GM12878 (cell line): ENCODE data around the gene ZGLP1. TPM values are rescaled to one million over a fixed set of nuclear protein-coding genes. Genes with fewer than 3 reads are reported as not detected.

ENCODE experiments used
- BMI1 ChIP-seq: fragments of 450-650 bp; IDR thresholded peaks from 2 replicates; pipeline ENCODE4 v1.6.1; 2016; ENCODE audit warnings: mild to moderate bottlenecking, moderate library complexity, borderline replicate concordance
- SMARCA5 ChIP-seq: fragments of 450-650 bp; IDR thresholded peaks from 2 replicates; pipeline ENCODE4 v1.6.1; 2017; ENCODE audit warnings: mild to moderate bottlenecking
- SMC3 ChIP-seq: IDR thresholded peaks from 2 replicates; pipeline ENCODE4 v1.6.1; 2011; ENCODE audit warnings: low read length, improper control_type of control experiment, borderline replicate concordance
- STAT3 ChIP-seq: IDR thresholded peaks from 2 replicates; pipeline ENCODE4 v1.6.1; 2011; ENCODE audit warnings: low read depth, low read length, improper control_type of control experiment
- TCF12 ChIP-seq: IDR thresholded peaks from 2 replicates; pipeline ENCODE4 v1.6.1; 2011; ENCODE audit warnings: low read depth, mild to moderate bottlenecking, low read length
- ZSCAN29 ChIP-seq: fragments of 450-650 bp; IDR thresholded peaks from 2 replicates; pipeline ENCODE4 v1.6.1; 2017; ENCODE audit warnings: mild to moderate bottlenecking, moderate library complexity
- polyA plus RNA-seq, 11 experiments: library from polyadenylated mRNA; depleted of rRNA in 4 of 11; unstranded in 6 of 11; stranded (reverse) in 5 of 11; fragments of >200 nt; fragmentation: Nextera tagmentation in 4 of 11; fragmentation: Illumina TruSeq in 1 of 11; extraction: Ambion mirVana in 4 of 11; extraction: Trizol in 1 of 11; gene quantifications; 1 replicate in 1 of 11; 2 replicates in 10 of 11; pipeline versions ENCODE4 v1.2.1 to v1.2.3, GENCODE V29; 2011 to 2016; ENCODE audit warnings: inconsistent platforms in 2 of 11, missing spikeins in 2 of 11, low read depth in 1 of 11
- total RNA-seq, 4 experiments: library from RNA; depleted of rRNA in 3 of 4; stranded (reverse); fragments of >200 nt in 3 of 4; fragmentation: Illumina TruSeq in 1 of 4; extraction: Trizol in 1 of 4; gene quantifications; 2 replicates each; pipeline versions ENCODE4 v1.2.1 to v1.2.3, GENCODE V29; 2013 to 2021
- TF ChIP-seq, protein P1 (sequence below): IDR thresholded peaks from 2 replicates; pipeline ENCODE4 v1.6.1; 2011; ENCODE audit warnings: borderline replicate concordance, low read depth, mild to moderate bottlenecking, moderate library complexity, mixed read lengths, low read length; ENCODE audit not compliant: insufficient read depth; ENCODE audit errors: extremely low read length
- TF ChIP-seq, protein P2 (sequence below): IDR thresholded peaks from 2 replicates; pipeline ENCODE4 v1.6.1; 2012; ENCODE audit warnings: mild to moderate bottlenecking, low read depth, low read length

The ZGLP1 gene
- total and polyA plus RNA-seq, 10 of the 15 experiments (the other 5 are each of a cell fraction or from before 2014, with no cell fraction given) = 0.29 to 5.6 (median 1.3) TPM

DNA sequence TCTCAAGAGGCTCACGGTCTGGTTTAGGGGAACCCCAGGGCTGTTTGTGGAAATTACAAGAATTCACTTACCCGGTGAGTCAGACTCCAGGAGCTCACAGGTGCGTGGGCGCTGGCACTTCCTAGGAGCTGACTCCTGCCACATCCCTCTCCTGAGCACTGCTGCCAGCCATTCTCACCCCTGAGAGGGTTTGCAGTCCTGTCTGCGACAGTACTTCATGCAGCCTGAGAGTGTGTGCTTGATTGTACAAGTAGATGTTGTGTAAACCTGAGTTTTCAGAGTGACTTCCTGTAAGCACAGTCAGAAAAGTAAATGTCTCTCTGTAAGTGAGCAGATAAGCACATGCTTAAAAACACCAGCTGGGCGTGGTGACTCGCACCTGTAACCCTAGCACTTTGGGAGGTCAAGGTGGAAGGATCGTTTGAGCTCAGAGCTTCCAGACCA, 49.5 kb downstream of the ZGLP1 start (continued):
- TF ChIP-seq SMC3 = no peak
- no peak for TF ChIP-seq ZSCAN29
- TF ChIP-seq SMARCA5 = no peak
- TF ChIP-seq, protein P1, sequence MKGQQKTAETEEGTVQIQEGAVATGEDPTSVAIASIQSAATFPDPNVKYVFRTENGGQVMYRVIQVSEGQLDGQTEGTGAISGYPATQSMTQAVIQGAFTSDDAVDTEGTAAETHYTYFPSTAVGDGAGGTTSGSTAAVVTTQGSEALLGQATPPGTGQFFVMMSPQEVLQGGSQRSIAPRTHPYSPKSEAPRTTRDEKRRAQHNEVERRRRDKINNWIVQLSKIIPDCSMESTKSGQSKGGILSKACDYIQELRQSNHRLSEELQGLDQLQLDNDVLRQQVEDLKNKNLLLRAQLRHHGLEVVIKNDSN = no peak
- no peak for TF ChIP-seq TCF12
- TF ChIP-seq, protein P2, sequence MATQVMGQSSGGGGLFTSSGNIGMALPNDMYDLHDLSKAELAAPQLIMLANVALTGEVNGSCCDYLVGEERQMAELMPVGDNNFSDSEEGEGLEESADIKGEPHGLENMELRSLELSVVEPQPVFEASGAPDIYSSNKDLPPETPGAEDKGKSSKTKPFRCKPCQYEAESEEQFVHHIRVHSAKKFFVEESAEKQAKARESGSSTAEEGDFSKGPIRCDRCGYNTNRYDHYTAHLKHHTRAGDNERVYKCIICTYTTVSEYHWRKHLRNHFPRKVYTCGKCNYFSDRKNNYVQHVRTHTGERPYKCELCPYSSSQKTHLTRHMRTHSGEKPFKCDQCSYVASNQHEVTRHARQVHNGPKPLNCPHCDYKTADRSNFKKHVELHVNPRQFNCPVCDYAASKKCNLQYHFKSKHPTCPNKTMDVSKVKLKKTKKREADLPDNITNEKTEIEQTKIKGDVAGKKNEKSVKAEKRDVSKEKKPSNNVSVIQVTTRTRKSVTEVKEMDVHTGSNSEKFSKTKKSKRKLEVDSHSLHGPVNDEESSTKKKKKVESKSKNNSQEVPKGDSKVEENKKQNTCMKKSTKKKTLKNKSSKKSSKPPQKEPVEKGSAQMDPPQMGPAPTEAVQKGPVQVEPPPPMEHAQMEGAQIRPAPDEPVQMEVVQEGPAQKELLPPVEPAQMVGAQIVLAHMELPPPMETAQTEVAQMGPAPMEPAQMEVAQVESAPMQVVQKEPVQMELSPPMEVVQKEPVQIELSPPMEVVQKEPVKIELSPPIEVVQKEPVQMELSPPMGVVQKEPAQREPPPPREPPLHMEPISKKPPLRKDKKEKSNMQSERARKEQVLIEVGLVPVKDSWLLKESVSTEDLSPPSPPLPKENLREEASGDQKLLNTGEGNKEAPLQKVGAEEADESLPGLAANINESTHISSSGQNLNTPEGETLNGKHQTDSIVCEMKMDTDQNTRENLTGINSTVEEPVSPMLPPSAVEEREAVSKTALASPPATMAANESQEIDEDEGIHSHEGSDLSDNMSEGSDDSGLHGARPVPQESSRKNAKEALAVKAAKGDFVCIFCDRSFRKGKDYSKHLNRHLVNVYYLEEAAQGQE = no peak
- no peak for TF ChIP-seq STAT3
- TF ChIP-seq BMI1 = no peak
